IMR-90 (cell line): ENCODE data around the gene FAM20A. TPM values are rescaled to one million over a fixed set of nuclear protein-coding genes. Genes with fewer than 3 reads are reported as not detected.

ENCODE experiments used
- ATAC-seq: fragments of 200-7000 bp; cut with Tn5 transposase; 2 replicates; pipeline ENCODE4 v1.9.1; 2020; ENCODE audit warnings: low read depth, mild to moderate bottlenecking, moderate library complexity
- BruUV-seq: library from RNA; stranded (reverse); fragments of 400-500 nt; replicated peaks from 2 replicates; lab custom pipeline; 2021; lab: Mats Ljungman, UMichigan
- CTCF ChIA-PET: fragments of 300-600 bp; formaldehyde crosslinking; extraction: SDS; loops from one replicate; lab custom pipeline; 2021; ENCODE audit warnings: antibody characterized with exemption; lab: Yijun Ruan, JAX
- POLR2A ChIA-PET: fragments of 300-600 bp; sonication (Branson Sonifier 250); formaldehyde crosslinking; loops from one replicate; lab custom pipeline; 2022; ENCODE audit warnings: antibody characterized with exemption; ENCODE audit not compliant: unreplicated experiment; lab: Charles Lee
- DNase-seq: peaks from one replicate; pipeline ENCODE4 v3.0.0; 2013
- H2AFZ ChIP-seq: replicated peaks from 2 replicates; pipeline ENCODE3; 2013; ENCODE audit warnings: low read length, mild to moderate bottlenecking; ENCODE audit not compliant: poor library complexity
- H2AK5ac ChIP-seq: 2 replicates; pipeline ENCODE4 v1.6.1; 2013; ENCODE audit warnings: low read depth, low read length, inconsistent platforms
- H2AK9ac ChIP-seq: replicated peaks from 2 replicates; pipeline ENCODE3; 2013; ENCODE audit warnings: mild to moderate bottlenecking, low read depth, low read length, moderate library complexity; ENCODE audit not compliant: poor library complexity
- H2BK120ac ChIP-seq: 2 replicates; pipeline ENCODE4 v1.6.1; 2013; ENCODE audit warnings: low read depth, low read length, inconsistent platforms
- H2BK15ac ChIP-seq: 3 replicates; pipeline ENCODE4 v1.6.1; 2013; ENCODE audit warnings: low read depth, low read length, inconsistent platforms
- H2BK20ac ChIP-seq: 2 replicates; pipeline ENCODE4 v1.6.1; 2013; ENCODE audit warnings: low read depth, mild to moderate bottlenecking, inconsistent platforms, low read length, moderate library complexity
- H2BK5ac ChIP-seq: 2 replicates; pipeline ENCODE4 v1.6.1; 2013; ENCODE audit warnings: mild to moderate bottlenecking, low read depth, low read length, inconsistent platforms; ENCODE audit not compliant: poor library complexity, severe bottlenecking
- H3K14ac ChIP-seq: replicated peaks from 2 replicates; pipeline ENCODE4 v1.6.1; 2013; ENCODE audit warnings: low read depth, low read length, inconsistent platforms
- H3K18ac ChIP-seq: 2 replicates; pipeline ENCODE4 v1.6.1; 2013; ENCODE audit warnings: low read depth, low read length, control low read depth
- H3K23ac ChIP-seq: 2 replicates; pipeline ENCODE4 v1.6.1; 2013; ENCODE audit warnings: low read depth, low read length, inconsistent platforms
- H3K27ac ChIP-seq: 2 replicates; pipeline ENCODE4 v1.5.1; 2013; ENCODE audit warnings: mild to moderate bottlenecking, control low read depth, low read length; ENCODE audit not compliant: insufficient read depth
- H3K27me3 ChIP-seq: 2 replicates; pipeline ENCODE4 v1.6.1; 2013; ENCODE audit warnings: low read length; ENCODE audit not compliant: control insufficient read depth, insufficient read depth
- H3K36me3 ChIP-seq: 2 replicates; pipeline ENCODE4 v1.6.1; 2013; ENCODE audit warnings: low read length, mixed read lengths; ENCODE audit not compliant: control insufficient read depth, insufficient read depth
- H3K4ac ChIP-seq: 2 replicates; pipeline ENCODE4 v1.6.1; 2013; ENCODE audit warnings: low read depth, low read length, inconsistent platforms
- H3K4me1 ChIP-seq: 2 replicates; pipeline ENCODE4 v1.6.1; 2013; ENCODE audit warnings: low read length, mixed read lengths; ENCODE audit not compliant: control insufficient read depth, insufficient read depth
- H3K4me2 ChIP-seq: 2 replicates; pipeline ENCODE4 v1.6.1; 2013; ENCODE audit warnings: low read depth, mild to moderate bottlenecking, control low read depth, low read length, moderate library complexity
- H3K4me3 ChIP-seq: 2 replicates; pipeline ENCODE4 v1.5.1; 2013; ENCODE audit warnings: low read depth, mild to moderate bottlenecking, control low read depth, low read length, moderate library complexity; ENCODE audit not compliant: insufficient read depth
- H3K56ac ChIP-seq: 2 replicates; pipeline ENCODE4 v1.6.1; 2013; ENCODE audit warnings: low read length, inconsistent platforms; ENCODE audit not compliant: insufficient read depth; ENCODE audit errors: extremely low read depth
- H3K79me1 ChIP-seq, 2 experiments: 2 replicates each; pipeline ENCODE4 v1.6.1; 2013; ENCODE audit warnings: low read length in 2 of 2, inconsistent platforms in 1 of 2, low read depth in 1 of 2
- H3K9ac ChIP-seq: 2 replicates; pipeline ENCODE4 v1.6.1; 2013; ENCODE audit warnings: low read depth, low read length, control low read depth
- H3K9me1 ChIP-seq: 2 replicates; pipeline ENCODE4 v1.6.1; 2013; ENCODE audit warnings: low read length, inconsistent platforms; ENCODE audit not compliant: insufficient read depth
- H3K9me3 ChIP-seq: 2 replicates; pipeline ENCODE4 v1.6.1; 2013; ENCODE audit warnings: low read length; ENCODE audit not compliant: control insufficient read depth, insufficient read depth
- H4K20me1 ChIP-seq: 2 replicates; pipeline ENCODE4 v1.6.1; 2013; ENCODE audit warnings: low read length, inconsistent platforms; ENCODE audit not compliant: insufficient read depth
- H4K5ac ChIP-seq: 2 replicates; pipeline ENCODE4 v1.6.1; 2013; ENCODE audit warnings: mild to moderate bottlenecking, low read depth, low read length, control low read depth
- H4K8ac ChIP-seq, 2 experiments: 2 replicates each; pipeline ENCODE4 v1.6.1; 2013; ENCODE audit warnings: low read depth in 2 of 2, low read length in 2 of 2, control low read depth in 1 of 2, inconsistent platforms in 1 of 2
- H4K91ac ChIP-seq: 2 replicates; pipeline ENCODE4 v1.6.1; 2013; ENCODE audit warnings: low read depth, low read length, inconsistent platforms; ENCODE audit not compliant: insufficient read depth
- BHLHE40 ChIP-seq: fragments of 150-350 bp; IDR thresholded peaks from 2 replicates; pipeline ENCODE4 v1.6.1; 2016; ENCODE audit warnings: mild to moderate bottlenecking, low read depth, low read length
- CEBPB ChIP-seq: IDR thresholded peaks from 2 replicates; pipeline ENCODE4 v1.6.1; 2012; ENCODE audit warnings: low read depth, low read length, improper control_type of control experiment
- CHD1 ChIP-seq: IDR thresholded peaks from 2 replicates; pipeline ENCODE4 v1.6.1; 2012; ENCODE audit warnings: low read depth, low read length, improper control_type of control experiment
- FOS ChIP-seq: fragments of 150-350 bp; IDR thresholded peaks from 2 replicates; pipeline ENCODE4 v1.6.1; 2016; ENCODE audit warnings: low read depth, low read length
- MAFK ChIP-seq: IDR thresholded peaks from 2 replicates; pipeline ENCODE4 v1.6.1; 2012; ENCODE audit warnings: low read depth, low read length, improper control_type of control experiment
- MAZ ChIP-seq: IDR thresholded peaks from 2 replicates; pipeline ENCODE4 v1.6.1; 2012; ENCODE audit warnings: low read depth, mild to moderate bottlenecking, low read length, improper control_type of control experiment, moderate library complexity, borderline replicate concordance
- MXI1 ChIP-seq: IDR thresholded peaks from 2 replicates; pipeline ENCODE4 v1.6.1; 2012; ENCODE audit warnings: low read depth, mild to moderate bottlenecking, low read length, moderate library complexity, borderline replicate concordance
- NFE2L2 ChIP-seq: fragments of 150-350 bp; IDR thresholded peaks from 2 replicates; pipeline ENCODE4 v1.6.1; 2016; ENCODE audit warnings: low read depth, mild to moderate bottlenecking, low read length
- POLR2A ChIP-seq: IDR thresholded peaks from 2 replicates; pipeline ENCODE4 v1.6.1; 2012; ENCODE audit warnings: mild to moderate bottlenecking, low read depth, low read length
- RAD21 ChIP-seq: IDR thresholded peaks from 2 replicates; pipeline ENCODE4 v1.6.1; 2012; ENCODE audit warnings: low read length, improper control_type of control experiment
- RCOR1 ChIP-seq: IDR thresholded peaks from 2 replicates; pipeline ENCODE4 v1.6.1; 2012; ENCODE audit warnings: mild to moderate bottlenecking, low read length, improper control_type of control experiment; ENCODE audit not compliant: insufficient replicate concordance
- RFX5 ChIP-seq: IDR thresholded peaks from 2 replicates; pipeline ENCODE4 v1.8.0; 2012; ENCODE audit warnings: low read depth, mild to moderate bottlenecking, low read length, moderate library complexity
- SMC3 ChIP-seq: fragments of 150-350 bp; IDR thresholded peaks from 2 replicates; pipeline ENCODE4 v1.6.1; 2016; ENCODE audit warnings: low read depth, mild to moderate bottlenecking, antibody characterized with exemption, low read length, moderate library complexity
- USF2 ChIP-seq: fragments of 150-350 bp; IDR thresholded peaks from 2 replicates; pipeline ENCODE4 v1.6.1; 2017; ENCODE audit warnings: mild to moderate bottlenecking, antibody characterized with exemption, low read length, low read depth
- WGBS, 2 experiments: methylation state at CpG; one replicate each; pipeline versions ENCODE4 v1.1.5 to v1.1.7; 2013; ENCODE audit warnings: missing lambda C conversion rate in 2 of 2; ENCODE audit not compliant: insufficient read length in 1 of 2; ENCODE audit errors: extremely low coverage in 2 of 2; 5-methylcytosine and 5-hydroxymethylcytosine counted together
- dilution Hi-C: fragments of 300-500 bp; cut with HindIII; formaldehyde crosslinking; loops from one replicate; pipeline ENCODE4 v1.14.3; 2018; ENCODE audit warnings: low sequenced_read_pairs; ENCODE audit not compliant: unreplicated experiment
- in situ Hi-C: fragments of 300-500 bp; cut with MboI; formaldehyde crosslinking; loops from 3 replicates; pipeline ENCODE4 v1.14.3; 2019; ENCODE audit warnings: low sequenced_read_pairs, inconsistent platforms, mixed read lengths
- intact Hi-C: fragments of 100-400 bp; cut with micrococcal nuclease; formaldehyde crosslinking; loops from 2 replicates; pipeline ENCODE4 v1.10.0; 2022
- polyA plus RNA-seq, 3 experiments: library from polyadenylated mRNA; depleted of rRNA; stranded (reverse); fragments of >200 nt; gene quantifications; 2 replicates each; pipeline ENCODE4 v1.2.3, GENCODE V29; 2012; ENCODE audit warnings: low replicate concordance in 1 of 3
- total RNA-seq: library from RNA; depleted of rRNA; stranded (reverse); fragments of >200 nt; gene quantifications from 2 replicates; pipeline ENCODE4 v1.2.3, GENCODE V29; 2012
- TF ChIP-seq, protein P1 (sequence below): fragments of 150-350 bp; IDR thresholded peaks from 2 replicates; pipeline ENCODE4 v1.6.1; 2016; ENCODE audit warnings: low read depth, mild to moderate bottlenecking, low read length, moderate library complexity, borderline replicate concordance
- TF ChIP-seq, protein P2 (sequence below): conservative IDR thresholded peaks from 2 replicates; pipeline ENCODE4 v1.5.1; 2012; ENCODE audit warnings: mild to moderate bottlenecking, low read depth, low read length, improper control_type of control experiment

FAM20A gene
- total and polyA plus RNA-seq, 2 of the 4 experiments (the other 2 are of a cell fraction), result not detected

DNA sequence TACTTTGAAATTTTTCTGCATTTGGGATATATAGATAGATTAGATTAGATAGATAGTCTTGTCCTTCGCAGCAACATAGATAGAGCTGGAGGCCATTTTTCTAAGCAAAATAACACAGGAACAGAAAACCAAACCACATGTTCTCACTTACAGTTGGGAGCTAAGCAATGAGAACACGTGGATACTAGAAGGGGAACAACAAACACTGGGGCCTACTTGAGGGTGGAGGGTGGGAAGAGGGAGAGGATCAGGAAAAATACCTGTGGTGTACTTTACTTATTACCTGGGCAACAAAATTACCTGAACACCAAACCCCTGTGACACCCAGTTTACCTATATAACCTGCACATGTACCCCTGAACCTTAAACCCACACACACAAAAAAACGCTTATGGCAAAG lies 74.6 kb downstream of the FAM20A start:
- ATAC-seq, result no peak
- no peak overlapping the region for H3K14ac ChIP-seq
- H3K56ac ChIP-seq, result no peak overlapping the region
- H3K4ac ChIP-seq, result no peak overlapping the region
- in situ Hi-C loops, result no loop called here
- CTCF ChIA-PET, result no interaction called here
- no peaks in the 10 kb centered on the region for H3K27me3 ChIP-seq
- H3K23ac ChIP-seq, result no peak overlapping the region
- no peak overlapping the region for H3K27ac ChIP-seq
- no peak overlapping the region for H2BK15ac ChIP-seq
- POLR2A ChIA-PET, result no interaction called here
- H3K4me1 ChIP-seq, result no peaks in the 10 kb centered on the region
- H4K20me1 ChIP-seq, result peaks cover 8% of the 10 kb centered on the region; the same call in 1 of the 2 replicates
- peaks cover 25% of the 10 kb centered on the region in 2 experiments for H3K79me1 ChIP-seq
- BruUV-seq, result no TSS peak
- no peak overlapping the region for H3K9ac ChIP-seq
- no peak overlapping the region for H2BK120ac ChIP-seq
- no peak overlapping the region for H2AK9ac ChIP-seq
- H3K36me3 ChIP-seq, result peaks cover 51% of the 10 kb centered on the region
- H2AFZ ChIP-seq, result no peak overlapping the region
- no peak overlapping the region for H2BK20ac ChIP-seq
- WGBS, 2 experiments, result no CpG with 5 or more reads among the region's 3 CpGs
- no peak for TF ChIP-seq CHD1
- no peak for TF ChIP-seq BHLHE40
- no peak for TF ChIP-seq FOS
- TF ChIP-seq, protein P1, sequence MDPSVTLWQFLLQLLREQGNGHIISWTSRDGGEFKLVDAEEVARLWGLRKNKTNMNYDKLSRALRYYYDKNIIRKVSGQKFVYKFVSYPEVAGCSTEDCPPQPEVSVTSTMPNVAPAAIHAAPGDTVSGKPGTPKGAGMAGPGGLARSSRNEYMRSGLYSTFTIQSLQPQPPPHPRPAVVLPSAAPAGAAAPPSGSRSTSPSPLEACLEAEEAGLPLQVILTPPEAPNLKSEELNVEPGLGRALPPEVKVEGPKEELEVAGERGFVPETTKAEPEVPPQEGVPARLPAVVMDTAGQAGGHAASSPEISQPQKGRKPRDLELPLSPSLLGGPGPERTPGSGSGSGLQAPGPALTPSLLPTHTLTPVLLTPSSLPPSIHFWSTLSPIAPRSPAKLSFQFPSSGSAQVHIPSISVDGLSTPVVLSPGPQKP, result no peak
- no peak for TF ChIP-seq MAFK
- TF ChIP-seq, protein P2, sequence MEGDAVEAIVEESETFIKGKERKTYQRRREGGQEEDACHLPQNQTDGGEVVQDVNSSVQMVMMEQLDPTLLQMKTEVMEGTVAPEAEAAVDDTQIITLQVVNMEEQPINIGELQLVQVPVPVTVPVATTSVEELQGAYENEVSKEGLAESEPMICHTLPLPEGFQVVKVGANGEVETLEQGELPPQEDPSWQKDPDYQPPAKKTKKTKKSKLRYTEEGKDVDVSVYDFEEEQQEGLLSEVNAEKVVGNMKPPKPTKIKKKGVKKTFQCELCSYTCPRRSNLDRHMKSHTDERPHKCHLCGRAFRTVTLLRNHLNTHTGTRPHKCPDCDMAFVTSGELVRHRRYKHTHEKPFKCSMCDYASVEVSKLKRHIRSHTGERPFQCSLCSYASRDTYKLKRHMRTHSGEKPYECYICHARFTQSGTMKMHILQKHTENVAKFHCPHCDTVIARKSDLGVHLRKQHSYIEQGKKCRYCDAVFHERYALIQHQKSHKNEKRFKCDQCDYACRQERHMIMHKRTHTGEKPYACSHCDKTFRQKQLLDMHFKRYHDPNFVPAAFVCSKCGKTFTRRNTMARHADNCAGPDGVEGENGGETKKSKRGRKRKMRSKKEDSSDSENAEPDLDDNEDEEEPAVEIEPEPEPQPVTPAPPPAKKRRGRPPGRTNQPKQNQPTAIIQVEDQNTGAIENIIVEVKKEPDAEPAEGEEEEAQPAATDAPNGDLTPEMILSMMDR, result no peak
- TF ChIP-seq CEBPB, result no peak
- TF ChIP-seq MAZ, result no peak
- no peak for TF ChIP-seq SMC3
- TF ChIP-seq NFE2L2, result no peak
- no peak for TF ChIP-seq USF2
- no peak for TF ChIP-seq RFX5
- TF ChIP-seq MXI1, result no peak
- no peak for TF ChIP-seq POLR2A
- TF ChIP-seq RCOR1, result no peak
- no peak for TF ChIP-seq RAD21
- H4K91ac ChIP-seq, result no peak overlapping the region
- no peak overlapping the region for H3K4me2 ChIP-seq
- H4K5ac ChIP-seq, result no peak overlapping the region
- no peaks in the 10 kb centered on the region for H3K9me3 ChIP-seq
- no peak overlapping the region for H4K8ac ChIP-seq
- no peak for DNase-seq
- no peak overlapping the region for H2BK5ac ChIP-seq
- no peak overlapping the region for H3K4me3 ChIP-seq
- intact Hi-C loops, result loop anchor here (2.0 kb wide), 1 partner anchor 718 kb away; no protein-coding TSS in a partner anchor
- H3K18ac ChIP-seq, result no peak overlapping the region
- no peak overlapping the region for H2AK5ac ChIP-seq
- H3K9me1 ChIP-seq, result no peaks in the 10 kb centered on the region
- dilution Hi-C loops, result no loop called here
